Immature natural killer cell (primary cell): ENCODE measurements around the gene CMBL. TPM values are rescaled to one million over a fixed set of nuclear protein-coding genes. Genes with fewer than 3 reads are reported as not detected.
A peak's percentile ranks its signal among the peaks of the same experiment; 100 is the strongest.

Experiments used
- DNase-seq, 3 donors: peaks; one replicate each; pipeline ENCODE4 v3.0.0; 2022; ENCODE audit warnings: mixed read lengths in 1 of 3
- H3K27ac Mint-ChIP-seq, 6 donors: one replicate each; pipeline ENCODE4 v1.8.0; 2020; ENCODE audit warnings: mixed read lengths in 6 of 6, mild to moderate bottlenecking in 5 of 6, inconsistent platforms in 4 of 6, moderate library complexity in 3 of 6
- H3K27me3 Mint-ChIP-seq, 3 donors: one replicate each; pipeline ENCODE4 v1.8.0; 2020 to 2021; ENCODE audit warnings: low read depth in 3 of 3, mild to moderate bottlenecking in 3 of 3, mixed read lengths in 3 of 3, moderate library complexity in 3 of 3, inconsistent platforms in 1 of 3
- H3K36me3 Mint-ChIP-seq, 3 donors: one replicate each; pipeline ENCODE4 v1.8.0; 2020; ENCODE audit warnings: mixed read lengths in 3 of 3, inconsistent platforms in 2 of 3, mild to moderate bottlenecking in 2 of 3
- H3K4me1 Mint-ChIP-seq, 2 donors: one replicate each; pipeline ENCODE4 v1.8.0; 2020; ENCODE audit warnings: inconsistent platforms in 2 of 2, mild to moderate bottlenecking in 2 of 2, mixed read lengths in 2 of 2, moderate library complexity in 1 of 2
- H3K4me3 Mint-ChIP-seq, 5 donors: one replicate each; pipeline ENCODE4 v1.8.0; 2020; ENCODE audit warnings: mild to moderate bottlenecking in 5 of 5, mixed read lengths in 5 of 5, inconsistent platforms in 3 of 5, moderate library complexity in 3 of 5
- H3K9me3 Mint-ChIP-seq, 6 donors: one replicate each; pipeline ENCODE4 v1.8.0; 2020; ENCODE audit warnings: mild to moderate bottlenecking in 6 of 6, mixed read lengths in 6 of 6, inconsistent platforms in 4 of 6, moderate library complexity in 3 of 6
- polyA plus RNA-seq, 3 donors: library from polyadenylated mRNA; unstranded; fragments of 300-500 nt; fragmentation: Illumina TruSeq; gene quantifications; one replicate each; pipeline ENCODE4 v1.2.3, GENCODE V29; 2021

Gene CMBL
- polyA plus RNA-seq, 3 donors from 2014 or later, result 0.35 to 0.84 TPM; not detected in 1

- Mint-ChIP-seq H3K27me3 (peaks cover 2 to 21% (median 8%) of the 10 kb centered on the region in 3 donors), H3K9me3 (no peaks in the 10 kb centered on the region)
These were observed 2.5 kb upstream of the CMBL start for GRCh38 chr5:10310066-10310779.

GRCh38 chr5:10308844-10309243, 1.1 kb upstream of the CMBL start:
- no peak for DNase-seq
- Mint-ChIP-seq H3K27ac (no peak overlapping the region), H3K4me3 (peak overlapping the region; percentile 38 to 73 (median 50)), H3K9me3 (no peaks in the 10 kb centered on the region), H3K36me3 (no peaks in the 10 kb centered on the region), H3K27me3 (peaks cover 2 to 23% (median 8%) of the 10 kb centered on the region in 3 donors), H3K4me1 (peaks cover 10 to 11% of the 10 kb centered on the region in 2 donors)

More at GRCh38 chr5:10310066-10310779, 2.5 kb upstream of the CMBL start:
- no peak overlapping the region for H3K4me3 Mint-ChIP-seq
- no peak for DNase-seq
- no peak overlapping the region for H3K27ac Mint-ChIP-seq
- peaks cover 10 to 11% of the 10 kb centered on the region in 2 donors for H3K4me1 Mint-ChIP-seq
- no peaks in the 10 kb centered on the region for H3K36me3 Mint-ChIP-seq

DNA sequence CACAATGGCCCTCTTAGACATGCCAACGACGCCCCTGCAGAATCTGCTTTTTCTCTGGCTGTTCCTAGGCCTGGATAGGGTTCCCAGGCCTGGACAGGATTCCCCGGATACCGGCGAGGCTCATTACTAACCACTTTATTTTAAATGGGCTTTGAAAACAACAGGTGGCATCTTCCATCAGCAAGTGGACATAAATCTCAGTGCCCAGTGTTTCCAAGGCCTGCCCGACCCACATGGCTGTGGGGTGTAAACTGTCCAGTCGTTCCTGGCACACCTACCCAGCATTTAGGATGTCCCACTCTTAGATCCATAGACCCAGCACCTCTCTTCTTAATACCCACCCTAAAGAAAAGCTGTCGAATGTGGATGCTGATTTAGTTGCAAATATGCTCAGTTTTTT, 896 bp downstream of the CMBL start:
- Mint-ChIP-seq H3K36me3 (no peaks in the 10 kb centered on the region), H3K4me1 (peaks cover 10 to 11% of the 10 kb centered on the region in 2 donors), H3K27ac (peak overlapping the region in 1 of 6 donors; percentile 22), H3K27me3 (peaks cover 2 to 25% (median 8%) of the 10 kb centered on the region in 3 donors), H3K4me3 (peak overlapping the region; percentile 77 to 90 (median 87)), H3K9me3 (no peaks in the 10 kb centered on the region)
- DNase-seq, result no peak

- no peak overlapping the region for H3K27ac Mint-ChIP-seq
- peak overlapping the region in 2 of 5 donors; percentile 55 to 77 for H3K4me3 Mint-ChIP-seq
- H3K9me3 Mint-ChIP-seq, result no peaks in the 10 kb centered on the region
- H3K27me3 Mint-ChIP-seq, result peaks cover 2 to 25% (median 8%) of the 10 kb centered on the region in 3 donors
- no peaks in the 10 kb centered on the region for H3K36me3 Mint-ChIP-seq
- no peak for DNase-seq
- peaks cover 10 to 11% of the 10 kb centered on the region in 2 donors for H3K4me1 Mint-ChIP-seq
These were observed 1.6 kb downstream of the CMBL start for GRCh38 chr5:10306114-10306513.

DNA sequence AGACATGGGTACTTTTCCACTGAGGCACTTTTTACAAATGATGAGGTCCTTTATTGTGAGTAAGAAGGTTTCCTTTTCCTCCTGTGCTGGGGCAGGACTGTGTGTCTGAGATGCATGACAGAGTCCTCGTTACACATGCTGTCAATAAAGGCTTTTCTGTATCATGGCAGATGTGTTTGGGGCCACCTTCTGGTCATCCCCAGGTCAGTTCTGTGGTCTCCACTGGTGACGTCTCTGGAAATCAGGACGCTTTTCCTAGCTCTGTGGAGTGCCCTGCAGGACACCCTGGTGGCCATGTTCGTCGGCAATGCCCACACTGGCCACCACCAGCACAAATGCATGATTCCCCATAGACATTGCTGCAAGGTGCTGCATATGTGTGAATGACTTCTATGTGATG, 2.8 kb downstream of the CMBL start:
- H3K9me3 Mint-ChIP-seq, result no peaks in the 10 kb centered on the region
- DNase-seq, result no peak
- peaks cover 2 to 25% (median 8%) of the 10 kb centered on the region in 3 donors for H3K27me3 Mint-ChIP-seq
- peaks cover 10 to 11% of the 10 kb centered on the region in 2 donors for H3K4me1 Mint-ChIP-seq
- H3K4me3 Mint-ChIP-seq, result no peak overlapping the region
- no peaks in the 10 kb centered on the region for H3K36me3 Mint-ChIP-seq
- H3K27ac Mint-ChIP-seq, result no peak overlapping the region

DNA sequence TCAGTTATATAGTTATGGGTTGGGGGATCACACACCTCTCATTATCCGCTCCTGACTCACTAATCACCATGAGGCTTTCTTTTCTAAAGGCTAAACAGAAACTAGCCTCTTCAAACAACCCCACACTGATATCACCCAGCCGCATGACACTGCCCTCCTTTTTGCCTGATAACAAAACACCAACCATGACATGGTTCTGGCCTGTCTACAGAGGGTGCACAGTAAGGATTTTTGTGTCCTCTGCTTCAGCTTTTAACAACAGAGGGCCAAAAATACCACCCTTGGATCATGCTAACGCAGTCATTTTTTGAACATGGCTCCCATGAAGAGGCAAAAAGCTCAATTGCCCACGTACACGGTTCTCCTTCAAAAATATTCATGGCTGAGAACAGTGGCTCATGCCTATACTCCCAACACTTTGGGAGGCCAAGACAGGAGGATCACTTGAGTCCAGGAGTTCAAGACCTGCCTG, 4.0 kb downstream of the CMBL start:
- Mint-ChIP-seq H3K4me3 (no peak overlapping the region), H3K27me3 (peaks cover 2 to 20% (median 8%) of the 10 kb centered on the region in 3 donors), H3K27ac (no peak overlapping the region), H3K9me3 (no peaks in the 10 kb centered on the region), H3K4me1 (peaks cover 10 to 11% of the 10 kb centered on the region in 2 donors), H3K36me3 (no peaks in the 10 kb centered on the region)
- no peak for DNase-seq

GRCh38 chr5:10303201-10303600, 4.5 kb downstream of the CMBL start:
- Mint-ChIP-seq H3K27ac (no peak overlapping the region), H3K4me3 (no peak overlapping the region), H3K27me3 (peaks cover 2 to 17% (median 6%) of the 10 kb centered on the region in 3 donors), H3K9me3 (no peaks in the 10 kb centered on the region), H3K4me1 (peaks cover 8 to 11% of the 10 kb centered on the region in 2 donors), H3K36me3 (no peaks in the 10 kb centered on the region)
- DNase-seq, result no peak

DNA sequence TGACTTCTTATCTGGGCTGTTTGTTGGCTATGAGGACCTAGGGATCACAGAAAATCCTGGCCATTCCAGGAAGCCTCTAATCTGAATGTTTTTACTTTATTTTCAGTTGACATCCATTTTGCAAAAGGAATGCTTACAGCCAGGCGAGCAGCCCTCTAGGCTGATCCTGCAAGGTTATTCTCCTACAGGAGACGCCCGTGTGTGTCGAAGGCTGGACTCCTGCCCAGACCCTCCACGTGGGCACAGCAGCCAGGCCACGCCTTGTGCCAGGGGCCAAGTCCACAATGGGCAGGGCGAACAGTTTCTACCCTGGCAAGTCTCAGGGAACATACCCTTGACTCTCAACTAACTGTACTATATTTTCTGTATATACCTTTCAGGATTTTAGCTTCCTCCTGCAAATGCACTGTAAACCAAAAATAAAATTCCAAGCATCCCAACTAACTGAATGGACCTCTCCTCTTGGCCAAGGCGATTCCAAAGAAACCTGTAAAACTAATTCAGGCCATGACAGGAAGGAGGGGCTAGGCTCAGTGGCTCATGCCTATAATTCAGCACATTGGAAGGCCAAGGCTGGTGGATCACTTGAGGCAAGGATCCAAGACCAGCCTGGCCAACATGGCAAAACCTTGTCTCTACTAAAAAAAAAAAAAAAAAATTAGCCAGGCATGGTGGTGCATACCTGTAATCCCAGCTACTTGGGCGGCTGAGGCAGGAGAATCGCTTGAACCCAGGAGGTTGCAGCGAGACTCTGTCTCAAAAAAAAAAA, 5.7 kb downstream of the CMBL start:
- Mint-ChIP-seq H3K27me3 (peaks cover 0 to 12% (median 2%) of the 10 kb centered on the region in 3 donors), H3K36me3 (no peaks in the 10 kb centered on the region), H3K27ac (no peak overlapping the region), H3K4me3 (no peak overlapping the region), H3K9me3 (no peaks in the 10 kb centered on the region), H3K4me1 (peaks cover 4 to 6% of the 10 kb centered on the region in 2 donors)
- DNase-seq, result no peak

DNA sequence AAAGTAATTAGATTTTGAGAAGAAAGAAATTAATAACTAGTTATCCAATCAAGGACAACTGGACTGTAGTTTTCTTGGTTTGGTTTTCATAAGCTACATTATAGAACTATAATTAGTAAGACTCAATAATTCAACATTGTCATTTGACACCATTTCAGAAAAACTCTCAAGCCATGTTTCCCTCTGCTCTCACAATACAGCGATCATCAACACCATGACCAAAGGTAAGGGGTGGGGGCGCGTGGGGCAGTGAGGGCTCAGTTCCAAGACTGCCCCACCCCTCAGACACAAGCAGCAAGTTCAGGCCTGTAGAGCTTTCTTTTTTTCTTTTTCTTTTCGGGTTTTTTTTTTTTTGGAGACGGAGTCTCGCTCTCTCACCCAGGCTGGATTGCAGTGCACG, 6.4 kb downstream of the CMBL start:
- Mint-ChIP-seq H3K4me1 (no peaks in the 10 kb centered on the region), H3K36me3 (no peaks in the 10 kb centered on the region), H3K9me3 (no peaks in the 10 kb centered on the region), H3K27me3 (peaks cover 0 to 5% (median 0%) of the 10 kb centered on the region in 3 donors), H3K4me3 (no peak overlapping the region), H3K27ac (no peak overlapping the region)
- DNase-seq, result no peak

DNA sequence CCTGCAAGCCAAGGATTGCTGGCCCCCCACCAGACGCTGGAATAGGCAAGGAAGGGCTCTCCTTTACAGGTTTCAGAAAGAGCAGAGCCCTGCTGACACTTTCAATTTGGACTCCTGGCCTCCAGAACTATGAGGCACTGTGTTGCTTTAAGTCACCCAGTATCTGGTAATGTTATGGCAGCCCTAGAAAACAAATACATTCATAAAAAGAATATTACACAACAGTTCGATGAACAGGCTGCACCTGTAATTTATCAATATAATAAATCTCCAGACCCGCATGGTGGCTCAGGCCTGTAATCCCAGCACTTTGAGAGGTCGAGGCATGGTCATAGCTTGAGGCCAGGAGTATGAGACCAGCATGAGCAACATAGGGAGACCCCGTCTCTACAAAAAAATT, 7.5 kb downstream of the CMBL start:
- Mint-ChIP-seq H3K27ac (no peak overlapping the region), H3K27me3 (peaks cover 0 to 4% (median 0%) of the 10 kb centered on the region in 3 donors), H3K4me3 (no peak overlapping the region), H3K9me3 (no peaks in the 10 kb centered on the region), H3K36me3 (no peaks in the 10 kb centered on the region), H3K4me1 (no peaks in the 10 kb centered on the region)
- DNase-seq, result no peak

DNA sequence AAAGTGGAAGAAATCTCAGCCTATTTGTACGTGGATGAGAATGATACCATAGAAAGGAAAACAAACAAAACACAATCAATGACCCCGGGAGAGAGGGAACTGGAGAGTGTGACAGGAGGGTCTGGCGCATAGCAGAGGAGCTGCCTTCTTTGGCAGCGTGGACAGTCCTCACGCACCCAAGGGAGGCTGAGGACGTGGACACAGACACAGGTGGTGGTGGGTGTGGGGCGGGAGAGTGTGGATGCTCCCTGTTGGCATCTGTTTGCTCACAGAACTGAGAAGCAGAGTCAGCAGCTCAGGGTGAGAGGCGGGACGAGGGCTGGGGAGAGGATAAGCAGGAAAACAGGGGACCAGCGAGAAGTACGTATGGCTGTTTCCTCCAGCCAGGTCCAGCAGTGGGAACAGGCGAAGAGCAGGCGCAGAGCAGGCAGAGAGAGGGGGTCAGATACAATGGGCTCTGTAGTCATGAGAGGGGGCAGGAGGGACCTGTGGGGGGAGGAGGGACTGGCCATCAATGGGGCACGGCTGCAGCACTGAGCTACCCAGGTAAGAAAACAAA, 10.0 kb downstream of the CMBL start:
- Mint-ChIP-seq H3K4me1 (no peaks in the 10 kb centered on the region), H3K4me3 (no peak overlapping the region), H3K27me3 (peaks cover 0 to 2% (median 0%) of the 10 kb centered on the region in 3 donors), H3K9me3 (no peaks in the 10 kb centered on the region), H3K27ac (no peak overlapping the region), H3K36me3 (no peaks in the 10 kb centered on the region)
- no peak for DNase-seq

DNA sequence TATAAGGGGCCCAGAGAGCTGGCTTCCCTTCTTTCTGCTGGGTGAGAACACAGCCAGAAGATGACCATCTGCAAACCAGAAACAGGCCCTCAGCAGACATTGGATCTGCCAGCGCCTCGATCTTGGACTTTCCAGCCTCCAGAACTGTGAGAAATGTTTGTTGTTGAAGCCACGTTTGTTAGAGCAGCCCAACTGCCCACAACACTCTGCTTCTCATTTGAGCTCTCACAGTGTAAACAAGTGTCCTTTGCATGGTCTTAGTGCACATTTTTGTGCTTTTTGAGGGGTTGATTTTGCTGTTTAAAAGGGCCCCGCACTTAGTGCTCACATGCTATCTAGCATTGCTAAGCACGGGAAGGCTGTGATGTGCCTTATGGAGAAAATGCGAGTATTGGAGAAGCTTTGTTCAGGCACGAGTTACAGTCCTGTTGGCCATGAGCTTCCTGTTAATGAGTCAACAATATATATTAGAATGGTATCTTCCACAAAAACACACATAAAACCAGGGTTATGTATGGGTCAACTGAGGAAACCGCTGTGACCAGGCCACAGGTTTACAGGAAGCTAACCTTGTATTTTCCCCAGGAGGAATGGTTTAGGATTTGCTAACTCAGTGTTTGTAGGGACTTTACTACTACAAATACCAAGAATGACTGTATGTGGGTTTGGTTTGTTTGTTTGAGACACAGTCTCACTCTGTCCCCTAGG, 11.9 kb downstream of the CMBL start:
- no peak overlapping the region for H3K4me3 Mint-ChIP-seq
- peaks cover 0 to 2% (median 0%) of the 10 kb centered on the region in 3 donors for H3K36me3 Mint-ChIP-seq
- H3K27ac Mint-ChIP-seq, result no peak overlapping the region
- DNase-seq, result no peak
- H3K27me3 Mint-ChIP-seq, result peaks cover 0 to 5% (median 0%) of the 10 kb centered on the region in 3 donors
- no peaks in the 10 kb centered on the region for H3K9me3 Mint-ChIP-seq
- H3K4me1 Mint-ChIP-seq, result no peaks in the 10 kb centered on the region

DNA sequence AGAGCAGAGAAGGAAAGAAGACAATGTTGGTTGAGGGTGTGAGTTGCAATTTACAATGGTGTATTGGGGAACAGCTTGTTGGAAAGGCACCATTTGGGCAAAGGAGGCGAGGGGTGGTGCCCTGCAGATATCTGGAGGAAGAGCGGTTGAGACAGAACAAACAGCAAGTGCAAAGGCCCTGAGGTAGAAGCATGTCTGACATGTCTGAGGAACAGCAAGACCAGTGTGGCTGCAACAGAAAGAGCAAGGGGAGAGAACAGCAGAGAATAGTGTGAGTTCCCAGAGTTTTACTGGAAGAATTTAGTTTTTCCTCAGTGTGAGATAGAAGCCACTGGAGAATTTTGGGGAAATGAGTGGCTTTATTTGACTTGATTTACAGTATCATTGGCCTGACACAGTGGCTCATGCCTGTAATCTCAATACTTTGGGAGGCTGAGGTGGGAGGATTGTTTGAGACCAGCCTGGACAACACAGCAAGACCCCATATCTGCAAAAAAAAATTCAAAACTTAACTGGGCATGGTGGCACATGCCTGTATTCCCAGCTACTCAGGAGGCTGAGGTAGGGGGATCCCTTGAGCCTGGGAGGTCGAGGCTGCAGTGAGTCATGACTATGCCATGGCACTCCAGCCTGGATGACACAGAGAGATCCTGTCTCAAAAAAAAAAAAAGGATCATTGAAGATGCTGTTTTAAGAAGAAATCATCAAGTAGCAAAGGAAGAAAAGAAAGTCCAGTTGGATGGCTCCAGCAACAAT, 13.6 kb downstream of the CMBL start:
- Mint-ChIP-seq H3K9me3 (no peaks in the 10 kb centered on the region), H3K27ac (no peak overlapping the region), H3K27me3 (peaks cover 0 to 6% (median 0%) of the 10 kb centered on the region in 3 donors), H3K4me3 (no peak overlapping the region), H3K4me1 (no peaks in the 10 kb centered on the region), H3K36me3 (peaks cover 0 to 4% (median 0%) of the 10 kb centered on the region in 3 donors)
- no peak for DNase-seq
